Duodenal mucosa (tissue), 2 donors: ENCODE measurements around the gene SUGCT.

Experiments used
- H3K27ac ChIP-seq: one replicate; pipeline ENCODE4 v1.7.0; 2013; ENCODE audit warnings: low read depth, low read length
- H3K27me3 ChIP-seq, 2 donors: one replicate each; pipeline ENCODE4 v1.7.0; 2013; ENCODE audit warnings: low read length in 2 of 2, control low read depth in 1 of 2; ENCODE audit not compliant: insufficient read depth in 2 of 2, control insufficient read depth in 1 of 2
- H3K36me3 ChIP-seq, 2 donors: one replicate each; pipeline ENCODE4 v1.7.0; 2013; ENCODE audit warnings: low read length in 2 of 2, control low read depth in 1 of 2; ENCODE audit not compliant: insufficient read depth in 2 of 2, control insufficient read depth in 1 of 2
- H3K4me1 ChIP-seq, 2 donors: one replicate each; pipeline ENCODE4 v1.7.0; 2013; ENCODE audit warnings: low read length in 2 of 2, control low read depth in 1 of 2; ENCODE audit not compliant: insufficient read depth in 2 of 2, control insufficient read depth in 1 of 2
- H3K4me3 ChIP-seq, 2 donors: one replicate each; pipeline ENCODE4 v1.7.0; 2013; ENCODE audit warnings: low read length in 2 of 2, low read depth in 1 of 2
- H3K9ac ChIP-seq, 2 donors: one replicate each; pipeline ENCODE4 v1.7.0; 2013; ENCODE audit warnings: low read length in 2 of 2, low read depth in 1 of 2
- H3K9me3 ChIP-seq, 2 donors: one replicate each; pipeline ENCODE4 v1.7.0; 2013; ENCODE audit warnings: low read length in 2 of 2, control low read depth in 1 of 2; ENCODE audit not compliant: control insufficient read depth in 1 of 2

Gene SUGCT

GRCh38 chr7:40842641-40843040, 707.8 kb downstream of the SUGCT start:
- no peak overlapping the region for H3K4me3 ChIP-seq
- no peak overlapping the region for H3K27ac ChIP-seq
- H3K9ac ChIP-seq, result no peak overlapping the region
- no peaks in the 10 kb centered on the region for H3K4me1 ChIP-seq
- H3K36me3 ChIP-seq, result no peaks in the 10 kb centered on the region
- H3K27me3 ChIP-seq, result no peaks in the 10 kb centered on the region
- no peaks in the 10 kb centered on the region for H3K9me3 ChIP-seq

- no peaks in the 10 kb centered on the region for H3K4me1 ChIP-seq
- H3K9me3 ChIP-seq, result no peaks in the 10 kb centered on the region
- H3K27ac ChIP-seq, result no peak overlapping the region
- H3K27me3 ChIP-seq, result no peaks in the 10 kb centered on the region
- no peak overlapping the region for H3K4me3 ChIP-seq
- H3K9ac ChIP-seq, result no peak overlapping the region
- no peaks in the 10 kb centered on the region for H3K36me3 ChIP-seq
These were observed 708.7 kb downstream of the SUGCT start for GRCh38 chr7:40843338-40843985.

- H3K9ac ChIP-seq, result no peak overlapping the region
- no peaks in the 10 kb centered on the region for H3K9me3 ChIP-seq
- H3K27me3 ChIP-seq, result no peaks in the 10 kb centered on the region
- H3K4me3 ChIP-seq, result no peak overlapping the region
- no peaks in the 10 kb centered on the region for H3K4me1 ChIP-seq
- no peak overlapping the region for H3K27ac ChIP-seq
- no peaks in the 10 kb centered on the region for H3K36me3 ChIP-seq
These were observed 711.1 kb downstream of the SUGCT start for GRCh38 chr7:40845943-40846342.

- Histone ChIP-seq H3K9me3 (no peaks in the 10 kb centered on the region), H3K27me3 (no peaks in the 10 kb centered on the region), H3K4me1 (no peaks in the 10 kb centered on the region), H3K36me3 (no peaks in the 10 kb centered on the region), H3K9ac (no peak overlapping the region), H3K4me3 (no peak overlapping the region), H3K27ac (no peak overlapping the region)
These were observed 713.1 kb downstream of the SUGCT start for GRCh38 chr7:40847921-40848320.

GRCh38 chr7:40848541-40849221, 713.9 kb downstream of the SUGCT start:
- no peak overlapping the region for H3K4me3 ChIP-seq
- no peak overlapping the region for H3K27ac ChIP-seq
- H3K4me1 ChIP-seq, result no peaks in the 10 kb centered on the region
- H3K27me3 ChIP-seq, result no peaks in the 10 kb centered on the region
- no peaks in the 10 kb centered on the region for H3K9me3 ChIP-seq
- no peaks in the 10 kb centered on the region for H3K36me3 ChIP-seq
- H3K9ac ChIP-seq, result no peak overlapping the region

- H3K9ac ChIP-seq, result no peak overlapping the region
- H3K4me1 ChIP-seq, result no peaks in the 10 kb centered on the region
- H3K36me3 ChIP-seq, result no peaks in the 10 kb centered on the region
- no peaks in the 10 kb centered on the region for H3K9me3 ChIP-seq
- H3K4me3 ChIP-seq, result no peak overlapping the region
- H3K27ac ChIP-seq, result no peak overlapping the region
- no peaks in the 10 kb centered on the region for H3K27me3 ChIP-seq
These were observed 715.2 kb downstream of the SUGCT start for GRCh38 chr7:40850017-40850416.

GRCh38 chr7:40851001-40851400, 716.2 kb downstream of the SUGCT start:
- Histone ChIP-seq H3K27me3 (no peaks in the 10 kb centered on the region), H3K4me1 (no peaks in the 10 kb centered on the region), H3K27ac (no peak overlapping the region), H3K4me3 (no peak overlapping the region), H3K9me3 (no peaks in the 10 kb centered on the region), H3K9ac (no peak overlapping the region), H3K36me3 (no peaks in the 10 kb centered on the region)

GRCh38 chr7:40859076-40859475, 724.3 kb downstream of the SUGCT start:
- H3K9ac ChIP-seq, result no peak overlapping the region
- H3K27me3 ChIP-seq, result no peaks in the 10 kb centered on the region
- H3K4me1 ChIP-seq, result no peaks in the 10 kb centered on the region
- H3K9me3 ChIP-seq, result no peaks in the 10 kb centered on the region
- H3K4me3 ChIP-seq, result no peak overlapping the region
- no peaks in the 10 kb centered on the region for H3K36me3 ChIP-seq
- H3K27ac ChIP-seq, result no peak overlapping the region

- no peaks in the 10 kb centered on the region for H3K36me3 ChIP-seq
- H3K4me1 ChIP-seq, result no peaks in the 10 kb centered on the region
- H3K27me3 ChIP-seq, result no peaks in the 10 kb centered on the region
- no peaks in the 10 kb centered on the region for H3K9me3 ChIP-seq
- H3K9ac ChIP-seq, result no peak overlapping the region
- no peak overlapping the region for H3K27ac ChIP-seq
- no peak overlapping the region for H3K4me3 ChIP-seq
These were observed 725.2 kb downstream of the SUGCT start for GRCh38 chr7:40859965-40860543.

GRCh38 chr7:40865441-40866233, 730.8 kb downstream of the SUGCT start:
- no peak overlapping the region for H3K4me3 ChIP-seq
- no peak overlapping the region for H3K9ac ChIP-seq
- no peaks in the 10 kb centered on the region for H3K36me3 ChIP-seq
- H3K27me3 ChIP-seq, result no peaks in the 10 kb centered on the region
- peaks cover 0 to 6% of the 10 kb centered on the region in 2 donors for H3K9me3 ChIP-seq
- H3K4me1 ChIP-seq, result no peaks in the 10 kb centered on the region
- no peak overlapping the region for H3K27ac ChIP-seq
